Keratinocyte (primary cell): ENCODE results near the gene SMIM33. TPM values are rescaled to one million over a fixed set of nuclear protein-coding genes. Genes with fewer than 3 reads are reported as not detected.

Experiments used
- DNase-seq: peaks from one replicate; pipeline ENCODE4 v3.0.0-alpha.2; 2011; ENCODE audit warnings: low read depth, missing footprints, low spot score
- FAIRE-seq: peaks from 2 replicates; lab custom pipeline; 2011; peaks lifted over from hg19 to GRCh38; lab: Jason Lieb, UNC
- H2AFZ ChIP-seq: 2 replicates; pipeline ENCODE4 v1.6.0; 2012; ENCODE audit warnings: low read length, control low read depth, inconsistent platforms; ENCODE audit not compliant: control insufficient read depth
- H3K27ac ChIP-seq: 2 replicates; pipeline ENCODE4 v1.5.1; 2011; ENCODE audit warnings: low read length; ENCODE audit not compliant: control insufficient read depth, insufficient read depth
- H3K27me3 ChIP-seq: 3 replicates; pipeline ENCODE4 v1.6.0; 2011; ENCODE audit warnings: low read length; ENCODE audit not compliant: control insufficient read depth, insufficient read depth; ENCODE audit errors: extremely low read depth
- H3K36me3 ChIP-seq, 2 experiments: 2 replicates in 1 of 2; 3 replicates in 1 of 2; pipeline ENCODE4 v1.5.1; 2011; ENCODE audit warnings: low read length in 2 of 2, mild to moderate bottlenecking in 1 of 2; ENCODE audit not compliant: control insufficient read depth in 2 of 2, insufficient read depth in 2 of 2; ENCODE audit errors: extremely low read depth in 1 of 2
- H3K4me1 ChIP-seq: 3 replicates; pipeline ENCODE4 v1.5.1; 2011; ENCODE audit warnings: low read length; ENCODE audit not compliant: control insufficient read depth, insufficient read depth; ENCODE audit errors: extremely low read depth
- H3K4me2 ChIP-seq: 3 replicates; pipeline ENCODE4 v1.6.0; 2011; ENCODE audit warnings: low read depth, low read length; ENCODE audit not compliant: control insufficient read depth, insufficient read depth; ENCODE audit errors: extremely low read depth
- H3K4me3 ChIP-seq, 3 experiments: fragments of 200-600 bp in 1 of 3; sonication (generic) in 1 of 3; 2 replicates in 2 of 3; 3 replicates in 1 of 3; pipeline ENCODE4 v1.5.1; 2011 to 2016; ENCODE audit warnings: low read length in 3 of 3, mild to moderate bottlenecking in 3 of 3, control low read depth in 2 of 3, inconsistent platforms in 1 of 3, low read depth in 1 of 3, mixed read lengths in 1 of 3, mixed run types in 1 of 3, moderate library complexity in 1 of 3; ENCODE audit not compliant: control insufficient read depth in 2 of 3, insufficient read depth in 2 of 3; ENCODE audit errors: extremely low read depth in 1 of 3
- H3K79me2 ChIP-seq: 2 replicates; pipeline ENCODE4 v1.6.0; 2012; ENCODE audit warnings: low read length; ENCODE audit not compliant: control insufficient read depth, insufficient read depth
- H3K9ac ChIP-seq: 3 replicates; pipeline ENCODE4 v1.6.0; 2011; ENCODE audit warnings: low read length; ENCODE audit not compliant: control insufficient read depth, insufficient read depth; ENCODE audit errors: extremely low read depth
- H3K9me1 ChIP-seq: 3 replicates; pipeline ENCODE4 v1.6.0; 2011; ENCODE audit warnings: low read length; ENCODE audit not compliant: control insufficient read depth, insufficient read depth; ENCODE audit errors: extremely low read depth
- H3K9me3 ChIP-seq: 2 replicates; pipeline ENCODE4 v1.5.1; 2012; ENCODE audit warnings: low read depth, low read length; ENCODE audit not compliant: control insufficient read depth
- H4K20me1 ChIP-seq: 3 replicates; pipeline ENCODE4 v1.6.0; 2011; ENCODE audit warnings: low read length; ENCODE audit not compliant: control insufficient read depth, insufficient read depth; ENCODE audit errors: extremely low read depth
- EZH2 ChIP-seq: IDR thresholded peaks from one replicate; pipeline ENCODE4 v1.6.1; 2012; ENCODE audit warnings: inconsistent platforms, mild to moderate bottlenecking, low read length, moderate library complexity
- dilution Hi-C: fragments of 300-500 bp; cut with MboI; formaldehyde crosslinking; loops from one replicate; pipeline ENCODE4 v1.7.0; 2020; ENCODE audit warnings: low sequenced_read_pairs; ENCODE audit not compliant: extremely low pct_ligation_motif_present
- polyA plus RNA-seq, 5 experiments: library from polyadenylated mRNA; depleted of rRNA in 3 of 5; stranded (reverse) in 3 of 5; stranded (forward) in 1 of 5; unstranded in 1 of 5; fragments of >200 nt; gene quantifications; 1 replicate in 1 of 5; 2 replicates in 3 of 5; 3 replicates in 1 of 5; pipeline versions ENCODE4 v1.2.1 to v1.2.3, GENCODE V29; 2011 to 2012; ENCODE audit warnings: missing spikeins in 2 of 5, low read depth in 1 of 5, low replicate concordance in 1 of 5
- TF ChIP-seq, protein P1 (sequence below), 3 experiments: IDR thresholded peaks in 1 of 3; conservative IDR thresholded peaks in 1 of 3; optimal IDR thresholded peaks in 1 of 3; 2 replicates in 2 of 3; 3 replicates in 1 of 3; pipeline versions ENCODE3 to v1.5.1; 2011; ENCODE audit warnings: low read length in 3 of 3, mild to moderate bottlenecking in 3 of 3, moderate library complexity in 2 of 3, control low read depth in 1 of 3, inconsistent platforms in 1 of 3; ENCODE audit not compliant: insufficient read depth in 2 of 3; ENCODE audit errors: extremely low read depth in 1 of 3

Gene SMIM33
- polyA plus RNA-seq, 1 donor (not counting 4 experiments of a cell fraction or from before 2014, with no cell fraction given): not detected

- no peaks in the 10 kb centered on the region for H3K79me2 ChIP-seq
- H3K9me3 ChIP-seq: no peaks in the 10 kb centered on the region
- H3K36me3 ChIP-seq: no peaks in the 10 kb centered on the region
- H3K27ac ChIP-seq: no peak overlapping the region
- H3K4me3 ChIP-seq: no peak overlapping the region
- DNase-seq: no peak
- TF ChIP-seq, protein P1, sequence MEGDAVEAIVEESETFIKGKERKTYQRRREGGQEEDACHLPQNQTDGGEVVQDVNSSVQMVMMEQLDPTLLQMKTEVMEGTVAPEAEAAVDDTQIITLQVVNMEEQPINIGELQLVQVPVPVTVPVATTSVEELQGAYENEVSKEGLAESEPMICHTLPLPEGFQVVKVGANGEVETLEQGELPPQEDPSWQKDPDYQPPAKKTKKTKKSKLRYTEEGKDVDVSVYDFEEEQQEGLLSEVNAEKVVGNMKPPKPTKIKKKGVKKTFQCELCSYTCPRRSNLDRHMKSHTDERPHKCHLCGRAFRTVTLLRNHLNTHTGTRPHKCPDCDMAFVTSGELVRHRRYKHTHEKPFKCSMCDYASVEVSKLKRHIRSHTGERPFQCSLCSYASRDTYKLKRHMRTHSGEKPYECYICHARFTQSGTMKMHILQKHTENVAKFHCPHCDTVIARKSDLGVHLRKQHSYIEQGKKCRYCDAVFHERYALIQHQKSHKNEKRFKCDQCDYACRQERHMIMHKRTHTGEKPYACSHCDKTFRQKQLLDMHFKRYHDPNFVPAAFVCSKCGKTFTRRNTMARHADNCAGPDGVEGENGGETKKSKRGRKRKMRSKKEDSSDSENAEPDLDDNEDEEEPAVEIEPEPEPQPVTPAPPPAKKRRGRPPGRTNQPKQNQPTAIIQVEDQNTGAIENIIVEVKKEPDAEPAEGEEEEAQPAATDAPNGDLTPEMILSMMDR (optimal IDR thresholded peaks at IDR 0.05 in 1 of 3, IDR thresholded peaks at IDR 0.05 in 1 of 3, conservative IDR thresholded peaks at IDR 0.05 in 1 of 3; ENCODE audit: extremely low read depth in 1 of 3, insufficient read depth in 2 of 3, low read length in 3 of 3): no peak
- no peak for TF ChIP-seq EZH2
- no peak for FAIRE-seq
- no peaks in the 10 kb centered on the region for H3K9me1 ChIP-seq
- dilution Hi-C loops: no loop called here
- H3K4me2 ChIP-seq: no peak overlapping the region
- peaks cover 3% of the 10 kb centered on the region for H3K4me1 ChIP-seq
- no peaks in the 10 kb centered on the region for H4K20me1 ChIP-seq
- no peaks in the 10 kb centered on the region for H3K27me3 ChIP-seq
- no peak overlapping the region for H3K9ac ChIP-seq
- no peak overlapping the region for H2AFZ ChIP-seq
Observed at GRCh38 chr5:139458580-139459407, 12.0 kb upstream of the SMIM33 start.

GRCh38 chr5:139459451-139459934 lies 11.3 kb upstream of the SMIM33 start:
- no peak overlapping the region for H3K27ac ChIP-seq
- no peak for FAIRE-seq

More at GRCh38 chr5:139459451-139459934, 11.3 kb upstream of the SMIM33 start:
- Histone ChIP-seq H3K36me3 (no peaks in the 10 kb centered on the region), H3K79me2 (no peaks in the 10 kb centered on the region), H4K20me1 (no peaks in the 10 kb centered on the region), H3K9me3 (no peaks in the 10 kb centered on the region), H3K9me1 (no peaks in the 10 kb centered on the region), H3K4me1 (peaks cover 3% of the 10 kb centered on the region), H3K4me3 (no peak overlapping the region), H3K27me3 (no peaks in the 10 kb centered on the region), H3K9ac (no peak overlapping the region), H2AFZ (no peak overlapping the region), H3K4me2 (no peak overlapping the region)
- dilution Hi-C loops: no loop called here
- TF ChIP-seq, protein P1 (optimal IDR thresholded peaks at IDR 0.05 in 1 of 3, IDR thresholded peaks at IDR 0.05 in 1 of 3, conservative IDR thresholded peaks at IDR 0.05 in 1 of 3; ENCODE audit: extremely low read depth in 1 of 3, insufficient read depth in 2 of 3, low read length in 3 of 3): no peak
- TF ChIP-seq EZH2: no peak
- no peak for DNase-seq
